Mesenchymal stem cell (in vitro differentiated cells and primary cell): ENCODE data around the gene ZNF655.

Experiments used
- DNase-seq: peaks from one replicate; pipeline ENCODE4 v3.0.0-alpha.2; 2013
- H2AFZ ChIP-seq: one replicate; pipeline ENCODE4 v1.6.1; 2013; ENCODE audit warnings: low read depth, mild to moderate bottlenecking, control low read depth, inconsistent platforms, low read length, moderate library complexity
- H2AK5ac ChIP-seq: 2 replicates; pipeline ENCODE4 v1.6.1; 2013; ENCODE audit warnings: low read length, moderate library complexity, mild to moderate bottlenecking, inconsistent platforms; ENCODE audit not compliant: severe bottlenecking
- H2BK120ac ChIP-seq: one replicate; pipeline ENCODE4 v1.6.1; 2013; ENCODE audit warnings: low read depth, mild to moderate bottlenecking, inconsistent platforms, low read length, moderate library complexity
- H2BK12ac ChIP-seq, 2 experiments: one replicate each; pipeline ENCODE4 v1.6.1; 2013; ENCODE audit warnings: inconsistent platforms in 2 of 2, low read length in 2 of 2, mild to moderate bottlenecking in 2 of 2, moderate library complexity in 2 of 2, control low read depth in 1 of 2
- H2BK15ac ChIP-seq: one replicate; pipeline ENCODE4 v1.6.1; 2013; ENCODE audit warnings: mild to moderate bottlenecking, low read depth, inconsistent platforms; ENCODE audit not compliant: poor library complexity, severe bottlenecking
- H2BK5ac ChIP-seq: 2 replicates; pipeline ENCODE4 v1.6.1; 2013; ENCODE audit warnings: low read depth, mild to moderate bottlenecking, low read length, control low read depth, inconsistent platforms; ENCODE audit not compliant: poor library complexity, severe bottlenecking
- H3K14ac ChIP-seq, 2 experiments: one replicate each; pipeline ENCODE4 v1.6.1; 2013; ENCODE audit warnings: inconsistent platforms in 2 of 2, low read length in 2 of 2, control low read depth in 1 of 2, mild to moderate bottlenecking in 1 of 2, moderate library complexity in 1 of 2
- H3K18ac ChIP-seq, 2 experiments: one replicate each; pipeline ENCODE4 v1.6.1; 2013; ENCODE audit warnings: inconsistent platforms in 2 of 2, low read length in 2 of 2, control low read depth in 1 of 2, low read depth in 1 of 2, mild to moderate bottlenecking in 1 of 2
- H3K23ac ChIP-seq, 2 experiments: one replicate each; pipeline ENCODE4 v1.6.1; 2013; ENCODE audit warnings: inconsistent platforms in 2 of 2, low read length in 2 of 2, mild to moderate bottlenecking in 2 of 2, moderate library complexity in 2 of 2, control low read depth in 1 of 2
- H3K27ac ChIP-seq: 2 replicates; pipeline ENCODE4 v1.5.1; 2013; ENCODE audit warnings: mild to moderate bottlenecking, moderate library complexity, low read length, control low read depth, inconsistent platforms; ENCODE audit not compliant: poor library complexity, severe bottlenecking
- H3K27me3 ChIP-seq, 2 experiments: 2 replicates each; pipeline versions ENCODE4 v1.6.1 to v1.7.0; 2013; ENCODE audit warnings: low read length in 2 of 2, mild to moderate bottlenecking in 2 of 2, moderate library complexity in 2 of 2, control low read depth in 1 of 2, inconsistent platforms in 1 of 2; ENCODE audit not compliant: control insufficient read depth in 1 of 2, insufficient read depth in 1 of 2
- H3K36me3 ChIP-seq, 2 experiments: 2 replicates each; pipeline versions ENCODE4 v1.6.1 to v1.7.0; 2013; ENCODE audit warnings: low read length in 2 of 2, control low read depth in 1 of 2, inconsistent platforms in 1 of 2, low read depth in 1 of 2, mild to moderate bottlenecking in 1 of 2; ENCODE audit not compliant: insufficient read depth in 2 of 2, control insufficient read depth in 1 of 2
- H3K4ac ChIP-seq, 2 experiments: one replicate each; pipeline ENCODE4 v1.6.1; 2013; ENCODE audit warnings: inconsistent platforms in 2 of 2, low read length in 2 of 2, mild to moderate bottlenecking in 2 of 2, moderate library complexity in 2 of 2, control low read depth in 1 of 2, low read depth in 1 of 2
- H3K4me1 ChIP-seq: 2 replicates; pipeline ENCODE4 v1.6.1; 2013; ENCODE audit warnings: low read depth, low read length, control low read depth; ENCODE audit not compliant: control insufficient read depth, insufficient read depth
- H3K4me2 ChIP-seq: 2 replicates; pipeline ENCODE4 v1.6.1; 2013; ENCODE audit warnings: low read length, mild to moderate bottlenecking, inconsistent platforms; ENCODE audit not compliant: poor library complexity, severe bottlenecking
- H3K4me3 ChIP-seq, 2 experiments: 2 replicates each; pipeline versions ENCODE4 v1.5.1 to v1.7.0; 2013; ENCODE audit warnings: low read length in 2 of 2, mild to moderate bottlenecking in 2 of 2, control low read depth in 1 of 2, low read depth in 1 of 2; ENCODE audit not compliant: insufficient read depth in 1 of 2
- H3K79me1 ChIP-seq: replicated peaks from 2 replicates; pipeline ENCODE4 v1.6.1; 2013; ENCODE audit warnings: mild to moderate bottlenecking, control low read depth, low read length, inconsistent platforms; ENCODE audit not compliant: poor library complexity, severe bottlenecking
- H3K9ac ChIP-seq: 2 replicates; pipeline ENCODE4 v1.7.0; 2013; ENCODE audit warnings: mild to moderate bottlenecking, low read length, moderate library complexity
- H3K9me3 ChIP-seq: 2 replicates; pipeline ENCODE4 v1.7.0; 2013; ENCODE audit warnings: mild to moderate bottlenecking, low read length; ENCODE audit not compliant: control insufficient read depth
- H4K8ac ChIP-seq: one replicate; pipeline ENCODE4 v1.6.1; 2013; ENCODE audit warnings: inconsistent platforms, mild to moderate bottlenecking, low read length, moderate library complexity
- H4K91ac ChIP-seq: one replicate; pipeline ENCODE4 v1.6.1; 2013; ENCODE audit warnings: mild to moderate bottlenecking, low read length, inconsistent platforms
- WGBS: methylation state at CpG from one replicate; pipeline ENCODE4 v1.1.7; 2013; ENCODE audit warnings: mixed read lengths; 5-methylcytosine and 5-hydroxymethylcytosine counted together

ZNF655 gene

DNA sequence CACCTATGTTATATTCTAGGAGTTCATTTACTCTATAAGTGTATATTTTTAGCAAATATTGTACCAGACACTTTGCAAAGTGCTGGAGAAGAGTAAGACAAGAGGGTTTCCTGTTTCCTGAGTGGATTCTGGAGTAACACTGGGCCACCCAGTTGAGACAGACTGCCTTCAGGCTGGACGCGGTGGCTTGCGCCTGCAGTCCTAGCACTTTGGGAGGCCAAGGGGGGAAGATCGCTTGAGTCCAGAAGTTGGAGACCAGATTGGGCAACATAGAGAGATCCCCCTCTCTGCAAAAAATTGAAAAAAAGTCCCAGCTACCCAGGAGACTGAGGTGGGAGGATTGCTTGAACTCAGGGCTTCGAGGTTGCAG is 57.5 kb downstream of the ZNF655 start:
- DNase-seq = no peak
- Histone ChIP-seq H3K18ac (no peak overlapping the region), H3K14ac (no peak overlapping the region), H3K4me1 (peaks cover 12% of the 10 kb centered on the region), H3K27ac (no peak overlapping the region), H2AK5ac (no peak overlapping the region), H3K27me3 (no peaks in the 10 kb centered on the region), H2BK5ac (no peak overlapping the region), H3K79me1 (peaks cover 25% of the 10 kb centered on the region), H2BK12ac (no peak overlapping the region), H3K4me2 (peak overlapping the region; percentile 89), H2BK120ac (no peak overlapping the region), H4K91ac (no peak overlapping the region), H3K4me3 (peak overlapping the region in 1 of 2 experiments; percentile 91), H3K23ac (no peak overlapping the region), H2BK15ac (no peak overlapping the region), H2AFZ (peak overlapping the region; percentile 36), H3K4ac (no peak overlapping the region), H3K9ac (peak overlapping the region; percentile 89), H3K36me3 (peaks cover 14 to 26% of the 10 kb centered on the region in 2 experiments), H3K9me3 (no peaks in the 10 kb centered on the region), H4K8ac (no peak overlapping the region)
- 100% methylated on average over 1 of the region's 5 CpGs for WGBS

DNA sequence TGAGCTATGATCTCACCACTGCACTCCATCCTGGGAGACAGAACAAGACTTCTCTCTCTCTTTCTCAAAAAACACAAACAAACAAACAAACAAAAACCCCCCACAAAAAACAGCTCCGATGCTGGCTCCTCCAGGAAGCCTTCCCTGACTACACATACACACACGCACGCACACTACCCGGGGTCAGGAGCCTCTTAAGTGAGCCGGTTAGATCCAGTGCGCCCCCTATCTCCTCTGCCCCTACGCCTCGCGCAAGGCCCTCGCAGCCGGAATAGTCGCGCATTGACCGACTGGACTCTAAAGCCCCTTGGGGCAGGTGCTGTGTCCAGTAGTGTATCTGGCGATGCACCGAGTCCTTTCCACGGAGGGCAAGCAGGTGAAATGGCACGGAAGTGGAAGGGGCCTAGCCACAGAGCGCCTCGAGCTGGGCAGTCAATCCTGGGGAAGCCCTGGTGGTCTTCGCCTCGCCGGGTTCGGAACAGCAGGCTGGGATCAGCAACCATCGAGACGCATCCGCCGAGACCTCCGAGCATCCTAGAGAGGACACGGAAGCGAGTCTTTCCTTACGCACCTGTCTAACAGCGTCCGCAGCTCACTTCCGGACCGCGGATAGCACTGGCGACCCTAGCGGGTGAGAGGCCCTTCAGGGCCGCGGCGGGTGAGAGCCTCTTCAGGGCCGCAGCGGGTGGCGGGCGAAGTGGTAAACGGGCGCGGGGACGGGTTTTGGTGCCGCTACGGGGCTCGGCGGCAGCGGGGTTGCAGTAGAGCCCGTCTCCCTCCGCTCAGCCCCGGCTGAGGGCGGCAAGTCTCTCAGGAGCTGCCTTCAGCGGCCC is 58.1 kb downstream of the ZNF655 start, which contains the start of gene ZSCAN25:
Gene ZSCAN25 (plus strand): TSS at position 588 of the 833 bp plus-strand sequence. CDS start 2,661 bp downstream, outside the sequence.
- peaks cover 20 to 32% of the 10 kb centered on the region in 2 experiments for H3K36me3 ChIP-seq
- peak within 1 kb of the TSS; percentile 49 for H2BK5ac ChIP-seq
- H2BK12ac ChIP-seq = peak within 1 kb of the TSS in 1 of 2 experiments; percentile 45
- peak within 1 kb of the TSS; percentile 80 to 81 for H3K4ac ChIP-seq
- H3K4me2 ChIP-seq = peak within 1 kb of the TSS; percentile 89
- DNase-seq = peak; percentile 93
- H3K23ac ChIP-seq = peak within 1 kb of the TSS in 1 of 2 experiments; percentile 85
- peak within 1 kb of the TSS; percentile 99 for H4K8ac ChIP-seq
- peak within 1 kb of the TSS in 1 of 2 experiments; percentile 75 for H3K14ac ChIP-seq
- H2BK15ac ChIP-seq = no peak within 1 kb of the TSS
- no peaks in the 10 kb centered on the region for H3K9me3 ChIP-seq
- no peak within 1 kb of the TSS for H2AK5ac ChIP-seq
- H2BK120ac ChIP-seq = peak within 1 kb of the TSS; percentile 64
- peak within 1 kb of the TSS; percentile 89 for H3K9ac ChIP-seq
- H3K18ac ChIP-seq = peak within 1 kb of the TSS; percentile 96 to 97
- H3K27me3 ChIP-seq = no peaks in the 10 kb centered on the region
- H3K4me1 ChIP-seq = peaks cover 12% of the 10 kb centered on the region
- peaks cover 30% of the 10 kb centered on the region for H3K79me1 ChIP-seq
- H3K4me3 ChIP-seq = peak within 1 kb of the TSS; percentile 89 to 91
- peak within 1 kb of the TSS; percentile 44 for H3K27ac ChIP-seq
- peak within 1 kb of the TSS; percentile 97 for H2AFZ ChIP-seq
- under 1% methylated on average over 60 of the region's 60 CpGs for WGBS
- H4K91ac ChIP-seq = peak within 1 kb of the TSS; percentile 96

DNA sequence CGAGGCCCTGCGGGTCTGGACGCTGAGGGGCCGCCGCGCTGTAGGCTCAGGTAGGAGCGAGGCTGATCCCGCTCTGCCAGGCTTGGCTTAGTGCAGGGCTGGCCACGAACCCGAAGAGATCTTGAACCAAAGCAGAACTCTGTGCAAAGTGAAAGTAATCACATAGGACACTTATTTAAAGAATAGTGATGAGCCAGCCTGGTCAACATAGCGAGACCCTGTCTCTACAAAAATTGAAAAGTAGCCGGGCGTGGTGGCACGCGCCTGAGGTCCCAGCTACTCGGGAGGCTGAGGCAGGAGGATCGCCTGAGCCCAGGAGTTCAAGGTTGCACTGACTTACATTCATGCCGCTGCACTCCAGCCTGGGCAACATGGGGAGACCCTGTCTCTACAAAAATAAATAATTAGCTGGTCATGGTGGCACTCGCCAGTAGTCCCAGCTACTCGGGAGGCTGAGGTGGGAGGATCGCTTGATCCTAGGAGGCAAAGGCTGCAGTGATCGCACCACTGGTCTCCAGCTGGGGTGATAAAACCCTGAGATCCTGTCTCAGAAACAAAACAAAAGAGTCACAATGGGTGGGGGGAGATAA is 58.8 kb downstream of the ZNF655 start:
- Histone ChIP-seq H3K18ac (peak overlapping the region; percentile 93 to 96), H3K4me2 (peak overlapping the region; percentile 87), H3K4me3 (peak overlapping the region; percentile 89 to 91), H2BK5ac (peak overlapping the region; percentile 49), H3K23ac (peak overlapping the region in 1 of 2 experiments; percentile 85), H3K27ac (no peak overlapping the region), H3K9me3 (no peaks in the 10 kb centered on the region), H2BK120ac (peak overlapping the region; percentile 64), H2AFZ (peak overlapping the region; percentile 97), H3K4me1 (peaks cover 12% of the 10 kb centered on the region), H4K8ac (peak overlapping the region; percentile 98), H2BK12ac (no peak overlapping the region), H2AK5ac (no peak overlapping the region), H2BK15ac (no peak overlapping the region), H4K91ac (peak overlapping the region; percentile 96), H3K4ac (peak overlapping the region; percentile 77 to 80), H3K27me3 (no peaks in the 10 kb centered on the region), H3K9ac (peak overlapping the region; percentile 89), H3K14ac (peak overlapping the region in 1 of 2 experiments; percentile 75), H3K36me3 (peaks cover 24 to 39% of the 10 kb centered on the region in 2 experiments), H3K79me1 (peaks cover 32% of the 10 kb centered on the region)
- 40% methylated on average over 18 of the region's 22 CpGs for WGBS
- DNase-seq = no peak

DNA sequence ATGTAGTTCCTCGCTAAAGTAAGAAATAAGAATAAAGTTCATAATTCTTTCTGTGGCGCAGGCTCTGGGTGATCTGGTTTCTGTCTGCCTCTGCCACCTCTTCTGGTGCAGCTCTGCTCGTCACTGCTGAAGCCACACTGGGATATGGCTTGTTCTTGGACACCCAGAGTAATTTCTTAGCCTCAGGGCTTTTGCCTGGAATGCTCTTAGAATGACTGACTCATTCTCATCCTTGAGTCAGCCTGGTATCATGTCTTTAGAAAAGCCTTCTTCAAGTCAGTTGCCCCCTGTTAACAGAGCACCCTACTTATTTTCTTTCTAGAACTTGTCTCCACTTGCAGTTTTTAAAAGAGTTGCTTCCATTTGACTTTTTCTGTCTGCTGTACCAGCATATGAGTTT is 60.3 kb downstream of the ZNF655 start:
- H3K14ac ChIP-seq = no peak overlapping the region
- no peak overlapping the region for H4K8ac ChIP-seq
- no peak overlapping the region for H3K18ac ChIP-seq
- peak; percentile 79 for DNase-seq
- no peak overlapping the region for H3K4me3 ChIP-seq
- no peak overlapping the region for H3K23ac ChIP-seq
- H2BK120ac ChIP-seq = no peak overlapping the region
- no peak overlapping the region for H2BK5ac ChIP-seq
- H2AK5ac ChIP-seq = no peak overlapping the region
- H3K27me3 ChIP-seq = no peaks in the 10 kb centered on the region
- H3K27ac ChIP-seq = no peak overlapping the region
- H3K4ac ChIP-seq = no peak overlapping the region
- H3K4me2 ChIP-seq = no peak overlapping the region
- peaks cover 12% of the 10 kb centered on the region for H3K4me1 ChIP-seq
- H2AFZ ChIP-seq = no peak overlapping the region
- no peak overlapping the region for H2BK15ac ChIP-seq
- H3K9me3 ChIP-seq = no peaks in the 10 kb centered on the region
- H4K91ac ChIP-seq = no peak overlapping the region
- no peak overlapping the region for H2BK12ac ChIP-seq
- 77% methylated on average over 3 of the region's 3 CpGs for WGBS
- H3K9ac ChIP-seq = peak overlapping the region; percentile 89
- H3K36me3 ChIP-seq = peaks cover 39 to 54% of the 10 kb centered on the region in 2 experiments
- peaks cover 44% of the 10 kb centered on the region for H3K79me1 ChIP-seq
